Brain microvascular endothelial cell (primary cell): ENCODE data around the gene TUBB2A.
"Not testable (repeated sequence)": the region's sequence is repeated elsewhere in the genome, so short reads cannot be mapped to it uniquely, and the experiment has no call there.

Experiments used
- DNase-seq: peaks from one replicate; pipeline ENCODE4 v3.0.0-alpha.2; 2020
- H3K27ac ChIP-seq: fragments of 250-450 bp; sonication (Bioruptor Pico); 2 replicates; pipeline ENCODE4 v1.5.1; 2020; ENCODE audit warnings: mild to moderate bottlenecking, moderate library complexity
- H3K27me3 ChIP-seq: fragments of 250-450 bp; sonication (Bioruptor Pico); replicated peaks from 2 replicates; pipeline ENCODE4 v1.5.1; 2020; ENCODE audit warnings: mild to moderate bottlenecking
- H3K36me3 ChIP-seq: fragments of 250-450 bp; sonication (Bioruptor Pico); replicated peaks from 2 replicates; pipeline ENCODE4 v1.5.1; 2020; ENCODE audit warnings: mild to moderate bottlenecking
- H3K4me3 ChIP-seq: 2 replicates; pipeline ENCODE4 v1.5.1; 2011; ENCODE audit warnings: low read depth, mild to moderate bottlenecking, control low read depth, low read length, moderate library complexity
- CTCF ChIP-seq: IDR thresholded peaks from 2 replicates; pipeline ENCODE4 v1.5.1; 2011; ENCODE audit warnings: low read depth, mild to moderate bottlenecking, moderate library complexity, low read length, control low read depth, inconsistent platforms; ENCODE audit errors: missing control alignments
- in situ Hi-C: cut with HindIII; loops from 2 replicates; pipeline ENCODE4 v1.10.0; 2017; ENCODE audit warnings: low sequenced_read_pairs, low pct_ligation_motif_present

TUBB2A gene

GRCh38 chr6:3143158-3143557, 14.2 kb downstream of the TUBB2A start:
- peaks cover 5% of the 10 kb centered on the region for H3K36me3 ChIP-seq

GRCh38 chr6:3142536-3142935, 14.8 kb downstream of the TUBB2A start:
- DNase-seq, result no peak
- no peaks in the 10 kb centered on the region for H3K36me3 ChIP-seq
- no peak for TF ChIP-seq CTCF
- in situ Hi-C loops, result no loop called here
- no peak overlapping the region for H3K4me3 ChIP-seq
- no peaks in the 10 kb centered on the region for H3K27me3 ChIP-seq
- H3K27ac ChIP-seq, result no peak overlapping the region

More at GRCh38 chr6:3143158-3143557, 14.2 kb downstream of the TUBB2A start:
- in situ Hi-C loops, result no loop called here
- DNase-seq, result no peak
- Histone ChIP-seq H3K4me3 (no peak overlapping the region), H3K27me3 (no peaks in the 10 kb centered on the region), H3K27ac (no peak overlapping the region)
- TF ChIP-seq CTCF, result no peak

- no peak for DNase-seq
- TF ChIP-seq CTCF, result no peak
- H3K36me3 ChIP-seq, result no peaks in the 10 kb centered on the region
- no peak overlapping the region for H3K4me3 ChIP-seq
- H3K27ac ChIP-seq, result no peak overlapping the region
- H3K27me3 ChIP-seq, result no peaks in the 10 kb centered on the region
- in situ Hi-C loops, result no loop called here
Measured at GRCh38 chr6:3140201-3140600, 17.1 kb downstream of the TUBB2A start.

GRCh38 chr6:3139090-3139903, 18.0 kb downstream of the TUBB2A start:
- H3K4me3 ChIP-seq, result no peak overlapping the region
- in situ Hi-C loops, result no loop called here
- no peak for TF ChIP-seq CTCF
- no peaks in the 10 kb centered on the region for H3K36me3 ChIP-seq
- H3K27ac ChIP-seq, result peak overlapping the region; percentile 14
- no peaks in the 10 kb centered on the region for H3K27me3 ChIP-seq
- DNase-seq, result peak; percentile 65

GRCh38 chr6:3138341-3138740, 19.0 kb downstream of the TUBB2A start:
- peak overlapping the region; percentile 14 for H3K27ac ChIP-seq
- DNase-seq, result no peak
- no peaks in the 10 kb centered on the region for H3K36me3 ChIP-seq
- no peaks in the 10 kb centered on the region for H3K27me3 ChIP-seq
- TF ChIP-seq CTCF, result no peak
- in situ Hi-C loops, result no loop called here
- no peak overlapping the region for H3K4me3 ChIP-seq

GRCh38 chr6:3137873-3138272, 19.5 kb downstream of the TUBB2A start:
- H3K27me3 ChIP-seq, in situ Hi-C loops, H3K36me3 ChIP-seq, H3K4me3 ChIP-seq, H3K27ac ChIP-seq, DNase-seq: not testable (repeated sequence)
